Ammon's horn (tissue), 1 donor: ENCODE results near the gene TSHR.
"Not testable (repeated sequence)": the region's sequence is repeated elsewhere in the genome, so short reads cannot be mapped to it uniquely, and the experiment has no call there.

ENCODE experiments used
- DNase-seq: peaks from one replicate; pipeline ENCODE4 v3.0.0-alpha.2; 2016; ENCODE audit warnings: low spot score

Gene TSHR

DNA sequence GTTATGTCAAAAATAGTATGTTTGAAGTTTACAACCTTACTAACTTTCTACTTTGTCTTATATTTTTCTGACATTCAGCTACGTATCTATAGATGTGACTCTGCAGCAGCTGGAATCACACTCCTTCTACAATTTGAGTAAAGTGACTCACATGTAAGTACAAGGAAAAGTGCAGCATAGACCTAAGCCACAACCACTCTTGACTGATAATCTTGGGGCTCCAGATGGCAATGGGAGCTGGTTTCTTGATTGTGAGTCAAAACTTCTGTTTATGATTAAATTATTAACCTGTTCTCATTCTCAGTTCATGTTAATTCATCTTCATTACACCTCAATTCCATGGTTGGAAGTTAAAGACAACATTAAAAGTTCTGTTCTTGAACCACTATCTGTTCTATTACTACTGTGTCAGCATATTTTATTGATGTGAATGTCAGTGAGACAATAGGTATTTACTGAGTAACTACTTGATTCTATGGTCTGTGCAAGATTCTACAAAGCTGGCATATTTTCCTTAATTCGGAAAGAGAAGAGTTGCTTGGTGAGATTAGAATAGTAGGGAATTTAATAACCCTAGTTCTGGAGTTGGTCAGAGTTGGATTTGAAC lies 112.9 kb downstream of the TSHR start:
- DNase-seq, result no peak

GRCh38 chr14:81070511-81070910 lies 115.1 kb downstream of the TSHR start:
- no peak for DNase-seq

- no peak for DNase-seq
These were observed 130.2 kb downstream of the TSHR start for GRCh38 chr14:81085596-81085995.

GRCh38 chr14:81087230-81087629 lies 131.8 kb downstream of the TSHR start:
- no peak for DNase-seq

- DNase-seq, result no peak
These were observed 135.7 kb downstream of the TSHR start for GRCh38 chr14:81091139-81091538.

- no peak for DNase-seq
These were observed 136.2 kb downstream of the TSHR start for GRCh38 chr14:81091660-81092059.

DNA sequence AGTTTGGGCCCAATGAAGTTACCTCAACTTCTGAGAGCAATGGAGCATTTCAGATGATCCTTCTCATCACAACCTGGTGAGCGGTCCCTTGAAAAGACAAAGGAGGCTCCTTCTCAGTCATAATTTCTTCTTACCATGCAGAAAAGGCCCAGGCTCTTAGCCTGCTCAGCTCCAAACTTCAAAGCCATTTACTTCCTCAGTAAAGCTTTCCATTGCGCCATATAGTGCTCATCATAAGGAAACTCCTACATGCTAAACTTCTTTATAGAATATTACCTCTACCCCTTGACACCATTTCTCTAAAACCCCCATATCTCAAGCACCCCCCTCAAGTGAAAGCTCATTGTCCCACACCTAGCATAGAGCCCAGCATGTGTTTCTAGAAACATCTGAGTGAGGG lies 138.2 kb downstream of the TSHR start:
- no peak for DNase-seq

GRCh38 chr14:81095539-81095938 lies 140.1 kb downstream of the TSHR start:
- no peak for DNase-seq

DNA sequence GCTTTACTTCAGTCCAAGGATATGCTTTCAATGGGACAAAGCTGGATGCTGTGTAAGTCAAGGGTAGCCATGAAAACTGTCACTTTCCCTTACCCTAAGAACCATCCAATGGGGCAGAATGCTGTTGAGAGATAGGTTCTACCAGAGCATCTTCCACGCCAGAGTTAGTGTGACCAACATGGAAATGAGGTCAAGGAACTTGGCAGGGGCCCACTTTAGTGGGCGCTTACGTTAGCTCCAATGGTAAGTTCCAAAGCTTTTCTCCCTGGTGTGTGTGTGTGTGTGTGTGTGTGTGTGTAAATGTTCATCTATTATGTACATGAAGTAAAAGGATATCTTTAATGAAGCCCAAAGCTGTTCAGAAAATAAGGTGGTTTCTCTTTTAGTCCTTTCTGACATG lies 141.2 kb downstream of the TSHR start:
- no peak for DNase-seq

- DNase-seq, result no peak
These were observed 146.8 kb downstream of the TSHR start for GRCh38 chr14:81102217-81102616.

GRCh38 chr14:81103443-81103842 lies 148.0 kb downstream of the TSHR start:
- no peak for DNase-seq

- DNase-seq, result no peak
These were observed 150.0 kb downstream of the TSHR start for GRCh38 chr14:81105378-81105777.

DNA sequence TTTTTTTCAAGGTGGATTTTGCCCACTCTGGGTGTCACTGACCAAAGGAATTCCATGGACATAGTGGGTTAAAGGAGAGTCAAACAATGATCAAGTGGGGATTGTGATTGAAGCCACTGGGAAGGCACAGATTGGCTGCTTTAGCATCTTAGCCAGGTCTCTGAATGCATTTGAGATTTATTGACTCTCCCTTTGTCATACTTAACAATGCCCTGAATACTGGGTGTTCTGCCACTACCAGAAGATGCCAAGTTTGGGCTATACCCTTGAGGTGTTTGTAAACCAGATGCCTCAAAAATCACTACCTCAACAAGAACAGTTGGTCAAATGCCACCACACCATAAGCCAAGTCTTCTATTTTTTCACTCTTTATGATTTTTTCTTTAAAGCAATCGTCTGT lies 150.5 kb downstream of the TSHR start:
- no peak for DNase-seq

GRCh38 chr14:81110186-81110585 lies 154.8 kb downstream of the TSHR start:
- no peak for DNase-seq

DNA sequence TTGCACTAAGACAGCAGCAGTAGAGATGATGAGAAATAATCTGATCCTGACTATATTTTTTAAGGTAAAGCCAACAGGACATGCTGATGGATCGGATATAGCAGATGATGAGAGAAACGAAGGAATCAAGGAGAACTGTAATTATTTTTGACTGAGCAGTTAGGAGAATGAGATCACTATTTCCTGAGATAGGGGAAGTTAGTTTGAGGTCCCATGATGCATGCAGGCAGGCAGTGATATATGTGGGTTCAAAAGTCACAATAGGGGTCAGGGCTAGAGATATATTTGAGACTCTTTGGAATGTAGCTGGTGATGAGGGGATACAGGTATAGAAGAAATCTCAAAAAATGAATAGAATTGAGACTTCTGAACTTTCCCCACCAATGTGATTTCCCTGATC lies 157.8 kb downstream of the TSHR start:
- no peak for DNase-seq

DNA sequence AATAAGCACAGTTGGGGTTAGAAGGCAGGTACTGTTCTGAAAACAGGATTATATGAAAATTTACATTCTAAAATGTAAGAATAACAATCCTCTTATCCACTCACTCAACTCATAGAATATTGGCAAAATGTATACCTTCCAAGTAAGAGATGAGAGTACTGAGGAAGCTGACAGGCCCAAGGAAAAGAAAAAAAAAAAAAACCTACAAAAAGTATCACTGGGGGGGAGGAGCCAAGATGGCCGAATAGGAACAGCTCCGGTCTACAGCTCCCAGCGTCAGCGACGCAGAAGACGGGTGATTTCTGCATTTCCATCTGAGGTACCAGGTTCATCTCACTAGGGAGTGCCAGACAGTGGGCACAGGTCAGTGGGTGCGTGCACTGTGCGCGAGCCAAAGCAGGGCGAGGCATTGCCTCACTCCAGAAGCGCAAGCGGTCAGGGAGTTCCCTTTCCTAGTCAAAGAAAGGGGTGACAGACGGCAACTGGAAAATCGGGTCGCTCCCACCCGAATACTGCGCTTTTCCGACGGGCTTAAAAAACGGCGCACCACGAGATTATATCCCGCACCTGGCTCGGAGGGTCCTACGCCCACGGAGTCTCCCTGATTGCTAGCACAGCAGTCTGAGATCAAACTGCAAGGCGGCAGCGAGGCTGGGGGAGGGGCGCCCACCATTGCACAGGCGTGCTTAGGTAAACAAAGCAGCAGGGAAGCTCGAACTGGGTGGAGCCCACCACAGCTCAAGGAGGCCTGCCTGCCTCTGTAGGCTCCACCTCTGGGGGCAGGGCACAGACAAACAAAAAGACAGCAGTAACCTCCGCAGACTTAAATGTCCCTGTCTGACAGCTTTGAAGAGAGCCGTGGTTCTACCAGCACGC lies 158.8 kb downstream of the TSHR start:
- not testable (repeated sequence) for DNase-seq

DNA sequence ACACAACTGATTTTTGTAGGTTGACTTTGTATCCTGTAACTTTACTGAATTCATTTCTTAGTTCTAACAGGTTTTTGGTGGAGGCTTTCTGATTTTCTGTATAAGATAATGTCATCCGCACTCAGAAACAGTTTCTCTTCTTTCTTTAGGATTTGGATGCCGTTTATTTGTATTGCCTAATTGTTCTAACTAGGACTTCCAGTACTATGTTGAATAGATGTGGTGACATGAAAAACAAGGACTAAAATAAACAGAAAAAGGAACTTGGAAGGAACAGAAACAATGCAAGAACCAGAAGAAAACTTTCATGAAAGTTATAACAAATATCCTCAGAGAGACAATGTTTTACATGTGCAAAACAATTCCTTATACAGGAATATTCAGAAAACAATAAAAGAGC lies 165.1 kb downstream of the TSHR start:
- no peak for DNase-seq

- DNase-seq, result no peak
These were observed 166.9 kb downstream of the TSHR start for GRCh38 chr14:81122326-81122725.

DNA sequence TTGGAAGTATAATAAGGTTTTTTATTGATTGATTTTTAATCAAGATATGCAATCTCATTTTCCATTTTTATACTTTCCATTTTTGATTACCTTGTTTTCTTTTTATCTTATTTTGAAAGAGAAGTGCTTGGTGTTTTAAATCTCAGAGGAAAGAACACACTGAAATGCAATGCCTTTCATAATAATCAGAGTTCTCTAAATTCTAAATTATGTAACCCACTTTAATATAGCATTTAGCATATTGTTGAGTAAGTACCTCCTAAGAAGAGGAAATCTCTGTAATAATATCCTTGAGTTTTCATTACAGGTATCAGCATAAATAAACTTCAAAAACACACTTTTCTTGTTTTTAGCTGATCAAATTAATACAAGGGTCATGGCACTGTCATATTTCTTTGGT lies 168.4 kb downstream of the TSHR start:
- no peak for DNase-seq

DNA sequence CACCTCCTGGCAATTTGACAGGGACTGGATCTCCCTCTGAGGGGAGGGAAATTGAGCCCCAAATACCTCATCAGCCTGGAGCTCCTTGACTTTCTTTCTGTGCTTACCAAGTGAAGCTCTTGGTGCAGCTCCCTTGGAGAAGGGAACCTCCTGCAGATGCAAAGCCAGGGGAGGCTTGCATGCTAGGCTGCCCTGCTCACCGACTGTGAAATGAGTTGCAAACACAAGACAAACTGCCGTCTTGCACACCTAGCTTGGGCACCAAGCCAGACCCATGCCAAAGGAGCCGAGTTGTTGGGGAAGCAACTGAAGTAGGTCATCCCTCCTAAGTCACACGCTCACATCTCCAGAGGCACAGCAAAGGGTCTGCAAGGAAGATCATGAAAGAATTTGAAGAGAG lies 170.1 kb downstream of the TSHR start:
- no peak for DNase-seq

DNA sequence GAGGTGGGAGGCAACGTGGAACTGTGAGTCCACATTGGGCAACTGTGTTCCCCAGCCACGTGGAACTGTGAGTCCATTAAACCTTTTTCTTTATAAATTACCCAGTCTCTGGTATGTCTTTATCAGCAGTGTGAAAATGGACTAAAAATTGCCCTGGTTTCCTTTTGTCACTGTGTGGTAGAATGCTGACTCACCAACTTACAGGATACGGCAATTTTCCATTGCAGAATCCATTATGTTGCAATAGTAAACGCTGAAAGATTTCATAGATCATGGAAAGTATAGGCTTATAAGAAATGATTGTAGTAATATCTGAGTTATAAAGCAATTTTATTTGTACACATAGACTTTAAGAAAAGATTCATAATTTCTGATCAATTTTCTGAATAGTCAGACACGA lies 172.4 kb downstream of the TSHR start:
- no peak for DNase-seq

- DNase-seq, result no peak
These were observed 173.8 kb downstream of the TSHR start for GRCh38 chr14:81129242-81129641.

DNA sequence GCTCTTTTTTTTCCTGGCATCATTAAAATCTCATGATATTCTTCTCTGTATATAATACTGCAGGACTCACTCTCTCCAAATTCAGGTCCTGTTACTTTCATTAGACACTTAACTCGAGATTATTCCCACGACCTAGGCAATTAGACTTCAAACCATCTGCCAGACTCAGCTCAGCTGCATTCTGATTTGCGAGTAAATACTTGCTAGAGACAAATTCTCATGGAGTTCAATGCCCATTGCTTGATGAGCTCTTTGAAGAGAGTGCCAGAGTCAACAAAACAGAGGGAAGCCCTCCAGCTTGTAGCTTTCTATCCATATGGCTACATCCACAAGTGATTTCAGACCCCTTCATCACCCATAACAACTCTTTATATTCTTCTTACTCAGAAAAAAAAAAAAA lies 177.0 kb downstream of the TSHR start:
- peak; percentile 27 for DNase-seq

DNA sequence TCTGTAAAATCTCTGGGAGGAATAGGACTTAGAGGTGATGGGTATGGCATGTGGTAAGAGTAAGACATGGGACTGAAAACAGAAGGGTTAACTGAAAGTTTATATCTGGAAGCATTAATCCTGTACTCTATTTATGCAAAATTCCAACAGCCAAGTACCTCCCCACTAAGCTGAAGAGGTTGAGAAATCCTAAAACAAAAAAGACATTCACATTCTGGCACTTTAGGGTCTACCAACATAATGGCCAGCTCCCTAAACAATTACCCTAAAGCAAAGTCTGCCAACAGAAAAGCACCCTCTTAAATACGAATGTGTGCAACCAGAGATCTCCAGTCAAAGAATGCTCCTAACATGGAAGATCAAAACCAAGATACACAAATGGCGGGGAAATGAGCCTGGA lies 178.0 kb downstream of the TSHR start:
- DNase-seq, result no peak
